CD4-positive, alpha-beta T cell treated with Interleukin-10 for 1 hour (primary cell): Measurements from ENCODE around the gene LRRC46.

ENCODE experiments used
- DNase-seq: peaks from one replicate; pipeline ENCODE4 v3.0.0-alpha.2; 2020

Gene LRRC46

GRCh38 chr17:47810200-47810821 is 21.2 kb upstream of the LRRC46 start:
- DNase-seq, result peak; percentile 55

- DNase-seq, result no peak
Measured at GRCh38 chr17:47810901-47811635, 20.4 kb upstream of the LRRC46 start.

- DNase-seq, result no peak
Measured at GRCh38 chr17:47811709-47812108, 19.8 kb upstream of the LRRC46 start.

GRCh38 chr17:47812146-47812920 is 19.1 kb upstream of the LRRC46 start:
- no peak for DNase-seq

GRCh38 chr17:47813077-47813476 is 18.4 kb upstream of the LRRC46 start:
- DNase-seq, result no peak

GRCh38 chr17:47813512-47814031 is 17.9 kb upstream of the LRRC46 start:
- DNase-seq, result no peak

- DNase-seq, result no peak
Measured at GRCh38 chr17:47815106-47815918, 16.2 kb upstream of the LRRC46 start.

- no peak for DNase-seq
Measured at GRCh38 chr17:47816111-47816735, 15.2 kb upstream of the LRRC46 start.

- DNase-seq, result no peak
Measured at GRCh38 chr17:47816947-47817346, 14.5 kb upstream of the LRRC46 start.

- no peak for DNase-seq
Measured at GRCh38 chr17:47818002-47818695, 13.3 kb upstream of the LRRC46 start.

GRCh38 chr17:47819475-47819874 is 12.0 kb upstream of the LRRC46 start:
- DNase-seq, result no peak

GRCh38 chr17:47820033-47820789 is 11.3 kb upstream of the LRRC46 start:
- DNase-seq, result no peak

GRCh38 chr17:47821031-47821423 is 10.4 kb upstream of the LRRC46 start:
- no peak for DNase-seq

GRCh38 chr17:47821424-47822391 is 9.8 kb upstream of the LRRC46 start, which contains the start of gene OSBPL7:
Gene OSBPL7 (minus strand): TSS chr17:47821794. CDS start chr17:47820278, 1,516 bp downstream.
- peak; percentile 88 for DNase-seq

GRCh38 chr17:47822785-47823184 is 8.7 kb upstream of the LRRC46 start:
- no peak for DNase-seq

- DNase-seq, result no peak
Measured at GRCh38 chr17:47823519-47823918, 8.0 kb upstream of the LRRC46 start.

GRCh38 chr17:47829870-47830269 is 1.6 kb upstream of the LRRC46 start:
- peak; percentile 90 for DNase-seq

GRCh38 chr17:47830396-47831002 is 971 bp upstream of the LRRC46 start:
- DNase-seq, result no peak

GRCh38 chr17:47831934-47832327 is 461 bp downstream of the LRRC46 start:
- DNase-seq, result no peak
